SK-N-MC (cell line): ENCODE data around the gene DLG2.

Experiments
- EZH2 ChIP-seq: fragments of 200-600 bp; sonication (generic); IDR thresholded peaks from one replicate; pipeline ENCODE4 v1.6.1; 2017; ENCODE audit warnings: antibody characterized with exemption
- POLR2AphosphoS5 ChIP-seq: IDR thresholded peaks from 2 replicates; pipeline ENCODE4 v1.6.1; 2012; ENCODE audit warnings: mild to moderate bottlenecking, low read depth, low read length, borderline replicate concordance

DNA sequence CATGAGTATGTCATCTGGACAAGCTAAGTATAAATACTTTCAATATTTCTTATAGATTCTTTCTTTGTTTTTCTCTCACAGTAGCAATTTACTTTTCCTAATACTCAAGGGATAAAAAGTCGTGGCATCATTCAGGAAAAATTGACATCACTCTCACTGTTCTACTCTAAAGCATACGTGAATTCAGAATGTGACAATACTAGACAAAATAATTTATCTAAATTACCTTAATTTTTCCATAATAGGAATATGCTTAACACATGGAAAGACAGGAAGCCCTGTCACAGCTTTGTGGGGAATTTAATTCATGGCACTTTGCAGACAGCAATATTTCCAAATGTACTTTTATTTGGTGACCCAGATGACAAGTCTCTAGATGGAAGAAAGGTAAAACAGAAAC is 394.6 kb downstream of the DLG2 start:
- no peak for TF ChIP-seq POLR2AphosphoS5
- TF ChIP-seq EZH2 = no peak
